ENCODE measurements around the gene PTPRJ. TPM values are rescaled to one million over a fixed set of nuclear protein-coding genes. Genes with fewer than 3 reads are reported as not detected.

PTPRJ gene
- polyA plus RNA-seq, 3 donors = 10.0 to 36.4 (median 14.6) TPM

DNA sequence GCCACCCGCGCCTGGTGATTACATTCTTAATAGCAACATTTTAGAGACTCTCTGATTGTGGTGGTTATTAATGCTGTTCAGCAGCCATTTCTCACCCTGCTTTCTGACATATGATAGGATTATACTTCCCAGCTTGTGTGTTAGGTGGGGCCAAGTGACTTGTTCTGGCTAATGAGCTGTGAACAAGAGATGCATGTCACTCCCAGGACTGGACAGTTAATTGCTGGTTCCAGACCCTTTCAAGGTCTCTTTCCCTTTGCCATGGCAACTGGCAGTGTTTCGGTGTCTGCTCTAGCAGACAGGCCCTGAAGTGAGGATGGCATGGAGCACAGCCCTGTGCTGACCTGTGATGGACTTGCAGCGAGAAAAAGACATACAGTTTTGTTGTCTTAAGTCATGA lies 8.9 kb upstream of the PTPRJ start:
- no peak overlapping the region for H3K9ac ChIP-seq (ENCODE audit: insufficient read depth, low read length, poor library complexity, severe bottlenecking)
- H2AFZ ChIP-seq (ENCODE audit: insufficient read depth, low read depth, low read length, poor library complexity, severe bottlenecking) = no peak overlapping the region
- Mint-ChIP-seq H3K27ac (no peak overlapping the region), H3K4me3 (no peak overlapping the region), H3K27me3 (ENCODE audit: low read depth in 3 of 3) (peaks cover 0 to 4% (median 3%) of the 10 kb centered on the region in 3 donors), H3K9me3 (peaks cover 0 to 1% (median 0%) of the 10 kb centered on the region in 7 donors), H3K36me3 (no peaks in the 10 kb centered on the region), H3K4me1 (peaks cover 22% of the 10 kb centered on the region)
- TF ChIP-seq, protein P1, sequence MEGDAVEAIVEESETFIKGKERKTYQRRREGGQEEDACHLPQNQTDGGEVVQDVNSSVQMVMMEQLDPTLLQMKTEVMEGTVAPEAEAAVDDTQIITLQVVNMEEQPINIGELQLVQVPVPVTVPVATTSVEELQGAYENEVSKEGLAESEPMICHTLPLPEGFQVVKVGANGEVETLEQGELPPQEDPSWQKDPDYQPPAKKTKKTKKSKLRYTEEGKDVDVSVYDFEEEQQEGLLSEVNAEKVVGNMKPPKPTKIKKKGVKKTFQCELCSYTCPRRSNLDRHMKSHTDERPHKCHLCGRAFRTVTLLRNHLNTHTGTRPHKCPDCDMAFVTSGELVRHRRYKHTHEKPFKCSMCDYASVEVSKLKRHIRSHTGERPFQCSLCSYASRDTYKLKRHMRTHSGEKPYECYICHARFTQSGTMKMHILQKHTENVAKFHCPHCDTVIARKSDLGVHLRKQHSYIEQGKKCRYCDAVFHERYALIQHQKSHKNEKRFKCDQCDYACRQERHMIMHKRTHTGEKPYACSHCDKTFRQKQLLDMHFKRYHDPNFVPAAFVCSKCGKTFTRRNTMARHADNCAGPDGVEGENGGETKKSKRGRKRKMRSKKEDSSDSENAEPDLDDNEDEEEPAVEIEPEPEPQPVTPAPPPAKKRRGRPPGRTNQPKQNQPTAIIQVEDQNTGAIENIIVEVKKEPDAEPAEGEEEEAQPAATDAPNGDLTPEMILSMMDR (IDR thresholded peaks at IDR 0.05) = no peak
- no peak overlapping the region for H3K4me2 ChIP-seq (replicated peaks; ENCODE audit: extremely low read depth, low read length, poor library complexity, severe bottlenecking)
- no peak overlapping the region for H3K4me3 ChIP-seq (replicated peaks in 1 of 3; ENCODE audit: low read depth in 2 of 3, low read length in 3 of 3)
- no peaks in the 10 kb centered on the region for H3K79me2 ChIP-seq (ENCODE audit: insufficient read depth, low read length)
- DNase-seq = no peak
- peaks cover 27 to 36% of the 10 kb centered on the region in 2 donors for H3K4me1 ChIP-seq (ENCODE audit: control insufficient read depth in 1 of 2, insufficient read depth in 2 of 2, low read length in 2 of 2)
- intact Hi-C loops (cut with micrococcal nuclease) = loop anchor here in 1 of 2 donors (5.0 kb wide), 1 partner anchor 34 kb away; no protein-coding TSS in a partner anchor
- no peaks in the 10 kb centered on the region for H3K9me3 ChIP-seq (replicated peaks in 1 of 2; ENCODE audit: control insufficient read depth in 1 of 2, insufficient read depth in 1 of 2, low read length in 2 of 2)
- peaks cover 5% of the 10 kb centered on the region for H4K20me1 ChIP-seq (ENCODE audit: insufficient read depth, low read length)
- H3K27me3 ChIP-seq (ENCODE audit: control insufficient read depth in 2 of 2, insufficient read depth in 2 of 2, low read length in 2 of 2) = no peaks in the 10 kb centered on the region
- no peaks in the 10 kb centered on the region for H3K36me3 ChIP-seq (replicated peaks in 1 of 2; ENCODE audit: control insufficient read depth in 1 of 2, insufficient read depth in 2 of 2, low read length in 2 of 2)
- no peak overlapping the region for H3K27ac ChIP-seq (ENCODE audit: low read depth in 1 of 2, low read length in 2 of 2)
- no CpG with 5 or more reads among the region's 4 CpGs for WGBS (ENCODE audit: insufficient coverage)

DNA sequence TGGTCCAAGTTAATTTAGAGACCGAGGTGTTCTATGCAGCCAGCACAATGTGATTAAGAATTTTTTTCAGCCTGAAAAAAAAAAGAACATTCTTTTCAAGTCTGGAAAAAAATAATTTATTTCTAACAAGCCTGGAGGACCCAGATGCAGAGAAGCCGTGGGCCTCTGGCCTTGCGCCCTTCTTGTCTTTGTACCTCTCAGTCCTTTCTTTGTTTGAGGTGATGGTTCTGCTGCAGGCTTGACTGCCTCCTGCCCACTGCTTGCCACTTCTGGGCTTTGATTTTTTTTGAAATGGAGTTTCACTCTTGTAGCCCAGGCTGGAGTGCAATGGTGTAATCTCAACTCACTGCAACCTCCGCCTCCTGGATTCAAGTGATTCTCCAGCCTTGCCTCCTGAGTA lies 7.2 kb upstream of the PTPRJ start:
- no peaks in the 10 kb centered on the region for H3K36me3 Mint-ChIP-seq
- H2AFZ ChIP-seq (ENCODE audit: insufficient read depth, low read depth, low read length, poor library complexity, severe bottlenecking) = no peak overlapping the region
- no peak for DNase-seq

More for the DNA sequence above, 7.2 kb upstream of the PTPRJ start:
- H4K20me1 ChIP-seq (ENCODE audit: insufficient read depth, low read length) = peaks cover 5% of the 10 kb centered on the region
- peaks cover 27% of the 10 kb centered on the region for H3K4me1 Mint-ChIP-seq
- TF ChIP-seq, protein P1 (IDR thresholded peaks at IDR 0.05) = no peak
- peaks cover 26 to 41% of the 10 kb centered on the region in 2 donors for H3K4me1 ChIP-seq (ENCODE audit: control insufficient read depth in 1 of 2, insufficient read depth in 2 of 2, low read length in 2 of 2)
- 100% methylated on average over 1 of the region's 4 CpGs for WGBS (ENCODE audit: insufficient coverage)
- no peak overlapping the region for H3K4me3 Mint-ChIP-seq
- no peaks in the 10 kb centered on the region for H3K27me3 ChIP-seq (ENCODE audit: control insufficient read depth in 2 of 2, insufficient read depth in 2 of 2, low read length in 2 of 2)
- no peaks in the 10 kb centered on the region for H3K9me3 ChIP-seq (replicated peaks in 1 of 2; ENCODE audit: control insufficient read depth in 1 of 2, insufficient read depth in 1 of 2, low read length in 2 of 2)
- peaks cover 3 to 4% (median 3%) of the 10 kb centered on the region in 3 donors for H3K27me3 Mint-ChIP-seq (ENCODE audit: low read depth in 3 of 3)
- intact Hi-C loops (cut with micrococcal nuclease) = loop anchor here in 1 of 2 donors (5.0 kb wide), 1 partner anchor 36 kb away; no protein-coding TSS in a partner anchor
- H3K4me2 ChIP-seq (replicated peaks; ENCODE audit: extremely low read depth, low read length, poor library complexity, severe bottlenecking) = no peak overlapping the region
- no peak overlapping the region for H3K27ac ChIP-seq (ENCODE audit: low read depth in 1 of 2, low read length in 2 of 2)
- no peaks in the 10 kb centered on the region for H3K36me3 ChIP-seq (replicated peaks in 1 of 2; ENCODE audit: control insufficient read depth in 1 of 2, insufficient read depth in 2 of 2, low read length in 2 of 2)
- peak overlapping the region in 1 of 7 donors; percentile 46 for H3K27ac Mint-ChIP-seq
- H3K9me3 Mint-ChIP-seq = peaks cover 0 to 1% (median 0%) of the 10 kb centered on the region in 7 donors
- no peaks in the 10 kb centered on the region for H3K79me2 ChIP-seq (ENCODE audit: insufficient read depth, low read length)
- H3K4me3 ChIP-seq (replicated peaks in 1 of 3; ENCODE audit: low read depth in 2 of 3, low read length in 3 of 3) = no peak overlapping the region
- H3K9ac ChIP-seq (ENCODE audit: insufficient read depth, low read length, poor library complexity, severe bottlenecking) = no peak overlapping the region
